ENCODE measurements around the gene TCF4.

DNA sequence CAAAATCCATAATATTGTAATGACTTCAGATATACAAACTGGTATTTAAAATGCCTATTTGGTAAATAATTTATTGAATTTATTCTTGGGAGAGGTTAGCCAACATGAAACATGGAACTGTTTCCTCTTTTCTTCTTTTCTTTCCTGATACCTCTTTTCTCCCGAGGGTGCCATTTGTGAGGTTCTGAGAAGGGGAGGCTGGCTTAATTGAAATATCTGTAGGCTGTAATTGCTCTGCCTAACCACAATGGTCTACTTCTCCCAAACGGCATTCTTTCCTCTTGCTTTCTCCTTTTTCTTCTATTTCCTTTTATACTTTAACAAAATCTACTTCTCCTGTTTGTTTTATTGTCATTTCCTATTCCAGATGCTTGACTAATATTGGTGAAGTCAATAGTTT lies 114.9 kb downstream of the TCF4 start:
- TF ChIP-seq TARDBP (IDR thresholded peaks at IDR 0.05) (no peak), ARNT (IDR thresholded peaks at IDR 0.05) (no peak), FOXK2 (IDR thresholded peaks at IDR 0.05) (no peak), BHLHE40 (IDR thresholded peaks at IDR 0.05; ENCODE audit: borderline replicate concordance) (no peak), FOXA1 (IDR thresholded peaks at IDR 0.05) (no peak), FOXM1 (IDR thresholded peaks at IDR 0.05; ENCODE audit: borderline replicate concordance) (no peak), SUZ12 (IDR thresholded peaks at IDR 0.05) (no peak), HDGF (IDR thresholded peaks at IDR 0.05; ENCODE audit: borderline replicate concordance) (no peak), LEF1 (IDR thresholded peaks at IDR 0.05; ENCODE audit: borderline replicate concordance) (no peak), NFRKB (IDR thresholded peaks at IDR 0.05) (no peak)

Measured in HEK293T (cell line).